Measurements from ENCODE around the gene SLC25A45.
A peak's percentile ranks its signal among the peaks of the same experiment; 100 is the strongest.
"Not testable (repeated sequence)": the region's sequence is repeated elsewhere in the genome, so short reads cannot be mapped to it uniquely, and the experiment has no call there.

SLC25A45 gene

GRCh38 chr11:65355776-65356393, 26.6 kb downstream of the SLC25A45 start:
- no peak for DNase-seq

GRCh38 chr11:65355013-65355775, 27.3 kb downstream of the SLC25A45 start:
- DNase-seq = no peak

- peak; percentile 92 for DNase-seq
Observed at GRCh38 chr11:65354265-65355012, 28.0 kb downstream of the SLC25A45 start, which contains the start of gene TIGD3. Gene TIGD3, plus strand, starts transcription at chr11:65354751. Its CDS starts 1,058 bp downstream, at chr11:65355809.

- no peak for DNase-seq
Observed at GRCh38 chr11:65353900-65354264, 28.6 kb downstream of the SLC25A45 start.

GRCh38 chr11:65353376-65353775, 29.1 kb downstream of the SLC25A45 start:
- no peak for DNase-seq

GRCh38 chr11:65352783-65353182, 29.7 kb downstream of the SLC25A45 start:
- DNase-seq = no peak

- DNase-seq = no peak
Observed at GRCh38 chr11:65351511-65351910, 30.9 kb downstream of the SLC25A45 start.

GRCh38 chr11:65341856-65342255, 40.6 kb downstream of the SLC25A45 start:
- no peak for DNase-seq

GRCh38 chr11:65340226-65340625, 42.2 kb downstream of the SLC25A45 start:
- DNase-seq = no peak

GRCh38 chr11:65338676-65339075, 43.8 kb downstream of the SLC25A45 start:
- no peak for DNase-seq

- DNase-seq = no peak
Observed at GRCh38 chr11:65334696-65335295, 47.6 kb downstream of the SLC25A45 start.

GRCh38 chr11:65332591-65332990, 49.9 kb downstream of the SLC25A45 start:
- DNase-seq = not testable (repeated sequence)

- no peak for DNase-seq
Observed at GRCh38 chr11:65330544-65330943, 51.9 kb downstream of the SLC25A45 start.

- DNase-seq = peak; percentile 96
Observed at GRCh38 chr11:65329944-65330403, 52.5 kb downstream of the SLC25A45 start.

GRCh38 chr11:65329478-65329877, 53.0 kb downstream of the SLC25A45 start:
- no peak for DNase-seq

GRCh38 chr11:65327021-65327420, 55.4 kb downstream of the SLC25A45 start:
- no peak for DNase-seq

- DNase-seq = no peak
Observed at GRCh38 chr11:65325435-65325834, 57.0 kb downstream of the SLC25A45 start.

Measured in amniotic stem cell (primary cell).